ENCODE data around the gene PDZRN4.
"Not testable (repeated sequence)": the region's sequence is repeated elsewhere in the genome, so short reads cannot be mapped to it uniquely, and the experiment has no call there.

Gene PDZRN4

GRCh38 chr12:41188058-41188840, at the start of gene PDZRN4:
TSS of gene PDZRN4 (plus strand) at chr12:41188320.
- peak; percentile 16 for DNase-seq

- no peak for DNase-seq
Observed at GRCh38 chr12:41140117-41140516, 48.0 kb upstream of the PDZRN4 start.

- no peak for DNase-seq
Observed at GRCh38 chr12:41141104-41141503, 47.0 kb upstream of the PDZRN4 start.

- DNase-seq, result no peak
Observed at GRCh38 chr12:41142376-41142775, 45.7 kb upstream of the PDZRN4 start.

DNA sequence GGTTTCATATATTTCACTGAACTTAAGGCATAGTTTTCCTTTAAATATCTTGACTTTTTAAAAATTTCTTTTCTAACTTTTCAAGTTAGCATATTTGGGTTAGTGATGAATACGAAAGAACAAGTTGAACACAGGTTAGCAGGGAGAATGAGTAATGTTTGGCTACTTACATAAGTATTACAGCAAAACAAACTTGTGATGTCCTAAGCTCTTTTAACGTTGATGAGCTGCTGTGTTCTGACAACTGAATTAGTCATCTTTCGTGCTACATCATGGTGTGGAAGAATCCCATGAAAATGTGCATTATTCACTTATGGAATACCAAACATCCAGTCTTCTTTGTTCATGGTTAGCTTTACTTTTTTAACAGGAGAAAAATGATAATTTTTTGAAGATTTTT, 36.3 kb upstream of the PDZRN4 start:
- DNase-seq, result no peak

- no peak for DNase-seq
Observed at GRCh38 chr12:41162461-41162860, 25.7 kb upstream of the PDZRN4 start.

- DNase-seq, result no peak
Observed at GRCh38 chr12:41167701-41168100, 20.4 kb upstream of the PDZRN4 start.

- no peak for DNase-seq
Observed at GRCh38 chr12:41174602-41175001, 13.5 kb upstream of the PDZRN4 start.

DNA sequence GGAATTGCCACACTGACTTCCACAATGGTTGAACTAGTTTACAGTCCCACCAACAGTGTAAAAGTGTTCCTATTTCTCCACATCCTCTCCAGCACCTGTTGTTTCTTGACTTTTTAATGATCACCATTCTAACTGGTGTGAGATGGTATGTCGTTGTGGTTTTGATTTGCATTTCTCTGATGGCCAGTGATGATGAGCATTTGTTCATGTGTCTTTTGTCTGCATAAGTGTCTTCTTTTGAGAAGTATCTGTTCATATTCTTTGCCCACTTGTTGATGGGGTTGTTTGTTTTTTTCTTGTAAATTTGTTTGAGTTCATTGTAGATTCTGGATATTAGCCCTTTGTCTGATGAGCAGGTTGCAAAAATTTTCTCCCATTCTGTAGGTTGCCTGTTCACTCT, 8.6 kb upstream of the PDZRN4 start:
- not testable (repeated sequence) for DNase-seq

- no peak for DNase-seq
Observed at GRCh38 chr12:41184864-41185263, 3.3 kb upstream of the PDZRN4 start.

- no peak for DNase-seq
Observed at GRCh38 chr12:41186026-41186425, 2.1 kb upstream of the PDZRN4 start.

- peak; percentile 6 for DNase-seq
Observed at GRCh38 chr12:41188841-41189394, 798 bp downstream of the PDZRN4 start.

GRCh38 chr12:41189395-41190251, 1.5 kb downstream of the PDZRN4 start:
- DNase-seq, result peak; percentile 32

GRCh38 chr12:41190338-41190737, 2.2 kb downstream of the PDZRN4 start:
- DNase-seq, result peak; percentile 33

GRCh38 chr12:41191549-41191948, 3.4 kb downstream of the PDZRN4 start:
- DNase-seq, result not testable (repeated sequence)

DNA sequence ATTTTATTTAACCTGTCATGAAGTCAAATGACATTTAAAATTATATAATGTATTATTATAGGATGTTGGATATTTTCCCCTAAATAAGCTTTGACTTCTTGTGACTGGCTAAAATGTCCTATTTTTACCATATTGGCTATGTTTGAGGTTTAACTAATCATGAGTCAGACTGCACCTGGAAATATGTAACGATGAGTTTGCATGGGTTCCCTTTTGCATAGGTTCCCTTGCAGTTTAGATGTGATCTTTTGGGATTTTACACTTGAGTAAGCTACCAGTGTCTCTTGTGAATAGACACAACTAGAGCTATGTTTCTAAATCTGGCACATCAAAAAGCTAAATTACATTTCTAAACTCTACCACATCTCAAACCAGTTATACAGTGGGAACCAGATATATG, 5.2 kb downstream of the PDZRN4 start:
- no peak for DNase-seq

- no peak for DNase-seq
Observed at GRCh38 chr12:41202051-41202450, 13.9 kb downstream of the PDZRN4 start.

DNA sequence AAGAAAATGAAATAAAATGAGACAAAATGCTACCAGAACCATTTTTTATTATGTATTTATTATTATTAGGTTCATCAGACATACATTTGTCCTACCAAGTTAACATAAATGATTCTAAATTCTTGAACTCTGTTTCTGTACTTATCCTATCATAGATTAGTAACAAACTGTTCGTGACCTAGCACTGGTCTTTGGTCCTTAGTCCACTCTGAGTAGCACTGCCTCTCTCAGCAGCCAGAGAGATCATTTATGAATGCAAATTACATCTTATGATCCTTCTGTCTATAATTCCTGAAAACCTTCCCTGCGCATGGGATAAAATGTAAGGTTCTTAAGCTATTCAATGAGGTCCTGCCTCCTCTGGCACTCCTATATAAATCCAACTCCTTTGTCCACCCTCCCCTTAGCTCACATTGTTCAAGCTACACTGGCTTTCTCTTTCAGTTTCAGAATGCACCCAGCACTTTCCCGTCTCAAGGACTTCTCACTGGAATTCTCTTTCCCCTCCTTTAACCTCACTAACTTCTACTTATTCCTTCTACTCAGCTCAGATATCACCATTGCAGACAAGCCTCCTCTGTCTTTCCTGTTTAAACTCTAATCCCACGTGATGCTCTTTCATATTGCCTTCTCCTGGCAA, 17.1 kb downstream of the PDZRN4 start:
- DNase-seq, result no peak

- DNase-seq, result no peak
Observed at GRCh38 chr12:41206298-41206697, 18.2 kb downstream of the PDZRN4 start.

GRCh38 chr12:41211448-41211847, 23.3 kb downstream of the PDZRN4 start:
- DNase-seq, result no peak

DNA sequence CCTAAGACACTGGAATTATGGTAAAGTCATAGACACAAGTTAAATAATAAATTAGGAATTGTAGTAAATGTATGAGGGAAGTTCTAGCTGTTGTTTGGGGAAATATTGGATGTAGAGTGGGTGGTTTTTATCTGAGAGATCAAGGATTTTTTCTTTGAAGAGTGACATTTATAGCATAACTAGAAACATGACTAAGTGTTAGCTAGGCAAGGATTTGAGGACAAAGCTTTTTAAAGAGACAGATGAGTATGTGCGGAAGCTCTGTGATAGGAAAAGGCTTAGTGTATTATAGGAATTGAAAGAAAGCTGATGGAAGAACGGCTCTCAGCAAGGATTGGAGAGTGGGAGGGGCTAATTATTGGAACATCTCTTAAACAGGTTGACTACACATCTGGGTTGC, 24.5 kb downstream of the PDZRN4 start:
- DNase-seq, result peak; percentile 24

DNA sequence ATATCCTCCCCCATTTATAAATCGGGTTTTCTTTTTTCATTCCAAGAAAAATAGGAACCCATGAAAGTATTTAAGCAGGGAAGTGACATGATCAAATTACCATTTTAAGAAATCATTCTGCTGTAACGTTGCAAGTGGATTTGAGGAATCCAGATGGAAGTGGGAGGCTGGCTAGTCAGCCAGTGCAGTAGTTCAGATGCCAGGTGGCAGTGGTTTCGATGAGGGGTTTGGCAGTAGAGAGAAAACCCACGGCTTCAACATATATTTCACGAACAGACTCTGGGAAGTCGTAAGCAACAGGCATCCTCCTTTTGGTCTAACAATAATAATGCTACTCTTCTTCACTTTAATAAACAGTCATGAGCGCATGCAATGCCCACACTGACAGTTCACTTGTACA, 25.0 kb downstream of the PDZRN4 start:
- DNase-seq, result peak; percentile 24

DNA sequence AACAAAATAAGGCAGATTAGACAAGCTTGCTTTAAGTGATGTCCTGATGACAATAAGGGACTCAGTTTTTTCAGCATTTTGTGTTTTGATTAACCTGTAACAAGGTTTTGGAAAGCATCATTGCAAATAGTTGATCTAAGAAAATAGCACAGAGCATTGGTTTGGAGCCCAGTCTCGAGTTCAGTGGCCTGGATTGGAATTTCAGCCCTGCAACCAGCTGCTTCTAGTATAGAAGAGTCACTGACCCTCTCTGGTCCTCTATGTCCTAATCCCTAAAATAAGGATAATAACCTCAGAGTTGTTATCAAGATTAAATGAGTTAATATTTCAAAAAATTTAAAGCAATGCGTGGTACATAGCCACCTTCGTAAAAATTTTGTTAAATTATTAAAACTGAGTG, 25.5 kb downstream of the PDZRN4 start:
- no peak for DNase-seq

Data from NCI-H510A treated with DMSO at 0.1 percent for 48 hours (cell line).